Measurements from ENCODE around the gene MMP24OS. TPM values are rescaled to one million over a fixed set of nuclear protein-coding genes. Genes with fewer than 3 reads are reported as not detected.

The MMP24OS gene
- total RNA-seq, 1 donor from 2014 or later, result 34.0 TPM

GRCh38 chr20:35248641-35249475, 29.1 kb downstream of the MMP24OS start:
- H3K27me3 Mint-ChIP-seq (ENCODE audit: low read depth), result no peaks in the 10 kb centered on the region
- H3K9me3 Mint-ChIP-seq, result no peaks in the 10 kb centered on the region
- H3K4me3 Mint-ChIP-seq, result no peak overlapping the region
- no peak for TF ChIP-seq CTCF (conservative IDR thresholded peaks at IDR 0.05)
- no peaks in the 10 kb centered on the region for H3K36me3 Mint-ChIP-seq (ENCODE audit: low read depth)
- DNase-seq (ENCODE audit: low read depth, low spot score), result no peak
- no peaks in the 10 kb centered on the region for H3K4me1 Mint-ChIP-seq
- no peak overlapping the region for H3K27ac Mint-ChIP-seq (ENCODE audit: unreplicated experiment)

- DNase-seq (ENCODE audit: low read depth, low spot score), result no peak
- H3K36me3 Mint-ChIP-seq (ENCODE audit: low read depth), result no peaks in the 10 kb centered on the region
- TF ChIP-seq CTCF (conservative IDR thresholded peaks at IDR 0.05), result no peak
- H3K9me3 Mint-ChIP-seq, result no peaks in the 10 kb centered on the region
- no peak overlapping the region for H3K27ac Mint-ChIP-seq (ENCODE audit: unreplicated experiment)
- H3K4me3 Mint-ChIP-seq, result no peak overlapping the region
- peaks cover 9% of the 10 kb centered on the region for H3K27me3 Mint-ChIP-seq (ENCODE audit: low read depth)
- no peaks in the 10 kb centered on the region for H3K4me1 Mint-ChIP-seq
These were observed 31.2 kb downstream of the MMP24OS start for GRCh38 chr20:35246723-35247122.

DNA sequence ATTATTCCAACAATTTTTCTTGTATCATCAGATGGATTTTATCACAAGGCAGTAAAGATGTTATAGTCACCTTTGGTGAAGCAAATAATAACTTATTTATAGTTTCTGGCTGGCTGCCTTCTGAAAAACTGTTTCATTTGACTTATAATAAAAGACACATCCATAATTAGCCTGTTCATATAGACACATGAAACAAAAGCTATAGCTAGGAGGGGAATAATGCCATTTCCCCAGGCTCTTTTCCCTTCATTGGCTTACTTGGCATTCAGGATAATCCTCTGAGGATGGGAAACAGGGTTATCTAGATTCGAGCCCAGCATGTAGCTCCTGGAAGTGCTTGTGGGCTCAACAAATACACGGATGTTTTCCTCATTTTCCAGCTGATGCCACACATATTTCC, 33.9 kb downstream of the MMP24OS start:
- DNase-seq (ENCODE audit: low read depth, low spot score), result no peak
- Mint-ChIP-seq H3K36me3 (ENCODE audit: low read depth) (no peaks in the 10 kb centered on the region), H3K4me3 (no peak overlapping the region), H3K9me3 (no peaks in the 10 kb centered on the region), H3K27me3 (ENCODE audit: low read depth) (peaks cover 23% of the 10 kb centered on the region), H3K27ac (ENCODE audit: unreplicated experiment) (no peak overlapping the region), H3K4me1 (no peaks in the 10 kb centered on the region)
- TF ChIP-seq CTCF (conservative IDR thresholded peaks at IDR 0.05), result no peak

- DNase-seq (ENCODE audit: low read depth, low spot score), result no peak
- no peak for TF ChIP-seq CTCF (conservative IDR thresholded peaks at IDR 0.05)
- no peak overlapping the region for H3K27ac Mint-ChIP-seq (ENCODE audit: unreplicated experiment)
- peaks cover 26% of the 10 kb centered on the region for H3K27me3 Mint-ChIP-seq (ENCODE audit: low read depth)
- no peak overlapping the region for H3K4me3 Mint-ChIP-seq
- H3K36me3 Mint-ChIP-seq (ENCODE audit: low read depth), result no peaks in the 10 kb centered on the region
- no peaks in the 10 kb centered on the region for H3K9me3 Mint-ChIP-seq
- no peaks in the 10 kb centered on the region for H3K4me1 Mint-ChIP-seq
These were observed 34.6 kb downstream of the MMP24OS start for GRCh38 chr20:35243317-35243716.

DNA sequence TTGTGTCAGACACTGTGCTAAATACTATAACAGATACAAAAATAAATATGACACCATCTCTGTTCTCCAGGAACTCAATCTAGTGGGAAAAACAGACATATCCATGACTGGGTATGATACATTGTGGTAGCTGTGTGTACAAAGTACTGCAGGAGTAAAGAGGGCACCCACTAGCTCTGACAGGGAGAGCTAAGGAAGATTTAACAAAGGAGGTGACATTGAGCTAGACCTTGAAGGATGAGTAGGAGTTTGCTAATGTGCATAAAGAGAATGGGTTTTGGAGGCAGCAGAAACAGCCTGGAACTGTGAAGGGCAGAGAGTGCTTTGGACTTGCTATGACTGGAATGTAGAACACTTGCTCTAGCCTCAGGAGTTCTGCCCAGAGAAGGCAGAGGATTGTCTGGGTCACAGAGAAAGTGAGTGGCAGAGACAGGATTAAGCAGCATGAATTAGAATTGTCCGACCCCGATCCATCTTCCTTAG, 37.1 kb downstream of the MMP24OS start:
- H3K9me3 Mint-ChIP-seq, result no peaks in the 10 kb centered on the region
- H3K36me3 Mint-ChIP-seq (ENCODE audit: low read depth), result no peaks in the 10 kb centered on the region
- TF ChIP-seq CTCF (conservative IDR thresholded peaks at IDR 0.05), result no peak
- no peak for DNase-seq (ENCODE audit: low read depth, low spot score)
- H3K27ac Mint-ChIP-seq (ENCODE audit: unreplicated experiment), result no peak overlapping the region
- H3K4me3 Mint-ChIP-seq, result no peak overlapping the region
- no peaks in the 10 kb centered on the region for H3K4me1 Mint-ChIP-seq
- peaks cover 35% of the 10 kb centered on the region for H3K27me3 Mint-ChIP-seq (ENCODE audit: low read depth)

Data from neural crest cell (in vitro differentiated cells).